NOMO-1 treated with DMSO at 0.1 percent for 48 hours (cell line): ENCODE measurements around the gene IFI44.

Source experiments
- DNase-seq: peaks from one replicate; lab custom pipeline; 2025; ENCODE audit not compliant: unreplicated experiment; lab: John Stamatoyannopoulos, UW

Gene IFI44

DNA sequence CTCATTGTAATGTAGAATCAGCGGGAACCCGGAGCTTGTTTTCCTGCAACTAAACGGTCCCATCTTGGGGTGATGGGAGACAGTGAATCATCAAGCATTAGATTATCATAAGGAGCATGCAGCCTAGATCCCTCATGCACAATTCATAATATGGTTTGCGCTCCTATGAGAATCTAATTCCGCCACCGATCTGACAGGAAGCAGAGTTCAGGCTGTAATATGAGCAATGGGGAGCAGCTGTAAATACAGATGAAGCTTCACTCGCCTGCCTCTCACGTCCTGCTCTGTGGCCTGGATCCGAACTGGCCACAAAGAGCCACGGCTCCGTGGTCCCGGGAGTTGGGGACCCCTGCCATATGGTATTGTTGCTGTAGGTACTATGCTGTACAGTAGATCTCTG lies 1.6 kb downstream of the IFI44 start:
- DNase-seq: no peak

DNA sequence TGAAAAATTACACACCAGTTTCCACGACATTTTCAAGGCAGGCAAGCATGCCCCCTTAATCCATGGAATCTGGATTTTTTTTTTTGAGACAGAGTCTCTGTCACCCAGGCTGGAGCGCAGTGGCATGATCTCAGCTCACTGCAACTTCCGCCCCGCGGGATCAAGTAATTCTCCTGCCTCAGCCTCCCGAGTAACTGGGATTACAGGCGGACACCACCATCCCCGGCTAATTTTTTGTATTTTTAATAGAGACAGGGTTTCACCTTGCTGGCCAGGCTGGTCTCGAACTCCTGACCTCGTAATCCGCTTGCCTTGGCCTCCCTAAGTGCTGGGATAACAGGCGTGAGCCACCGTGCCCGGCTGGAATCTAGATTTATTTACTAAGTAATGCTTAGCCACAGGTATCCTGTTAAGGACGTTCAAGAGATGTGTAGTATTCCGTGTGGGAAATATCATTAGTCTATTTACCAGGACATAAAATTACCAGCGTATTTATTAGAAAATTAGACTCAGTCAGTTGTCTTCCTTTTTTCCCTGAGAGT lies 2.5 kb downstream of the IFI44 start:
- DNase-seq: no peak

DNA sequence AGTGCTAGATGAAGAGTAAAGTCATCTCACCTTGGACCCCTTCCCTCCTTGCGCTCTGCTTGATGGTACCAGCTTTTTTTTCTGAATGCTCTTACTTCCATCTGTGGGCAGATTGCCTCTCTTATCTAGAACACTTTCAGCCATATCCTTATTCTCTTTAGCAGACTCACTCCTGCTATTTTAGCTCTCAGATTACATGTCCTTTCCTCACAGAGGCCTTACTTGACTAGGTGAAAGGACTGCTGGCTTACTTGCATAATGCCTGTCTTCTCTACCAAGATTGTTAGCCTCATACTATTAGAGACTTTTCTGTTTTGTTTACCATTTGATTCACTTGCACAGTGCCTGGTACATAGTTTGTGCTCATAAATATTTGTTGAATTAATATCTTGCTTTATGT lies 9.3 kb downstream of the IFI44 start:
- no peak for DNase-seq

DNA sequence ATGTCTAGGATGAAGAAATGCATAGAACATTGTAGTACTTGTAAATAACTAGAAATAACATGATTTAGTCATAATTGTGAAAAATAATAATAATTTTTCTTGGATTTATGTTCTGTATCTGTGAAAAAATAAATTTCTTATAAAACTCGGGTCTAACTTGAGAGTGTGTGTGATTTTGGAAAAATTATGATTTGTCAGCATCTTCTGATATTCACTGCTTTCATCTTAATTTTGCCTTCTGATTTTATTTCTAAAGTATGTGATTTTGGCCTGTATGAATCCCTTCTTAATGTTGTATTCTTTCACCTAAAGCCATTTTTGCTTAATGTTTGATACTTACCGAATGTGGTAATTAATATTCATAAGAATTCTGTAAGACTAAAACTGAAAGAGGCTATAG lies 14.3 kb downstream of the IFI44 start:
- no peak for DNase-seq

DNA sequence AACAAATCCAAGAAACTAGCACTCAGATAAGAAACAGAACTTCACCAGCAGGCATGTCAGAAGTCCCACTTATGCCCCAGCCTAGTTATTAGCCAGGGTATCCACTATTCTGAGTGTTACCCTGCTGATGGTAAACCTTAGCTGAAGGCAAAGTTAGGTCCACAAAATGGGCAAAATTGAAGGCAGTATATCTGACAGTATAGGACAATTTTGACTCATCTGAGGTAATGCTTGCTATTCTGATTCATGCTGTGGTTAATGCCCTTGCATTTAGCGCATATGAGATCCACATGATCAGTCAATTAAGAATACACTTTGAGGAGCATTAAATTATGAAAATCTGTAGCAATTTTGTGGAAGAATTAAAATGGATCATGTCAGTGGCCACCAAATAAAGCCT lies 15.1 kb downstream of the IFI44 start:
- no peak for DNase-seq

DNA sequence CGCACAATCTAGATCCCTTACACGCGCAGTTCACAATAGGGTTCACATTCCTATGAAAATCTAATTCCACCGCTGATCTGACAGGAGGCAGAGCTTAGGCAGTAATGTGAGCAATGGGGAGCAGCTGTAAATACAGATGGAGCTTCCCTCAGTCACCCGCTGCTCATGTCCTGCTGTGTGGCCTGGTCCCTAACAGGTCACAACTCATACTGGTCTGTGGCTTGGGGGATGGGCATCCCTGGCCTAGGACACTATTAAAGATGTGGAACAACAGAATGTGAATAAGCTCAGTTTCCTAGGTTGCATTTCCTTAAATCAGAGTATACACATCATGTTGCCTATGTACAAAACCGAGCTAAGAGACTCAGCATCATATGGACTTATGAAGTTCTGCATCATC lies 16.2 kb downstream of the IFI44 start:
- DNase-seq: no peak

DNA sequence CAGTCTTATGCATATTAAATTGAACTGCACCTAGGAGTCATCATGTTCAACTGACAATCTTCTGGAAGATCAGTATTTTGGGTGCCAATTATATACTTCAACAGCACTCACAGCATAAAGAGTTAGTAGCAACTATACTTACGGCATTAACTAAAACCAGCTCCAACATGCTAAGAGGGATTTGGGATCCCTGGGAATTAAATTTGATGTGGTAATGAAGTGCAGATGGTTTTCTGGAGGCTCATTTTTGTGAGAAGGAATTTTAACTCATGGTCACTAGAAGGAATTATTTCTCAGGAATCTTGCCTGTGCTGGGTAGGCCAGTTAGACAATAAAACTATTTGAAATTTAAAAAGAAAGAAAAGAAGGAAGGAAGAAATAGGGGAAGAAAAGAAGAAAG lies 18.3 kb downstream of the IFI44 start:
- no peak for DNase-seq

DNA sequence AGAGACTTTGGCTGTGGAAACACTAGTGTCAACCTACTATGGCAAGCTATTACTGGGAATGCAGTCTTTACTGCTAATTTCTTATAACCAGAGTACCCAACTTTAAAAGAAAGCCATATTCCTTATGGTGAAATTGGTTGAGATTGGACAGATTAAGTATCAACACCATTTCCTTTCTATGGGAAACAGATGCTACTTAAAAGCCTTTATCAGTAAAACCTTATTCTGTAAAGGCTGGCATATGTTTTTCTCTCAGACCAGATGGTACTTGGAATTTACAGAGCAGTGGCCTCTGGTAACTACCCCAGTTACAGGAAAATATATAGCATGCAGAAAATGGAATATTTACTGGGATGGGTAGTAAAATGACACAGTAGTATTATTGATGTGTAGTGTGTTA lies 18.8 kb downstream of the IFI44 start:
- no peak for DNase-seq

DNA sequence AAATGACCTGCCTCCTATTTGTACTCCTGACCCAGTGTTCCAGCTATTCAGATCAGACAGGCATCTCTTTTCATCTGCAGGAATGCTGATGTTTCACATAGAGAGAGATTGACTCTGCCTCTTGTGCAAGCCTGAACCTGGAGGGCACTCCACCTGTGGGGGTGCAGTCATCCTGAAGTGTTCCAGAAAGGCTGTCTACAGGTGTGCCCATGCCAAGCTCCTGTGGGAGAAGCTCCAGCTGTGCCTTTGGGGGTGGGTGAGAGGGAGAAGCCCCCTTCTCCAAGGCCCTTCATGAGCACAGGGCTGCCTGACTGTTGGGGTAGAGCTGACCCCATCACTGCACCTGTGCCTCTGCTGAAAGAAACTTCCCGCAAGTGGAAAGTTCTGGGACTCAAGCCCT lies 22.8 kb downstream of the IFI44 start:
- no peak for DNase-seq

DNA sequence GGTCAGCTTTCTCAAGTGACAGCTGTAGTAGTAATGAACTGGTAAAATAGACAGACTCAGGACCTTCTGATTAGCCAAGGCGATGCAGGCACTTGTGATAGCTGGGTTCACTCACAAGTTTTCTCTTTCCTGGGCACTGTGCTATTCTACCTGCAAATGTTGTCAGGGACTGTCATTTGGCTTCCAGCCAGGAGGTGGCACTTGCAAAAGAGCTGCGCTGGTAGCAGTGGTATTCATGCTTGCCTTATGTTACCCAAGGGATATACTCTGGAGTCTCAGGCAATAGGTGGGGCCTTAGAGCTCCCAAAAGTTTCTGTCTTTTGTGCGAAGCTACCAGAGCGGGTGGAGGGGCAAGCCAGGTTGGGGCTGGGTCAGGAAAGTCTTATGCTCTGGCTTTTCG lies 23.5 kb downstream of the IFI44 start:
- no peak for DNase-seq

DNA sequence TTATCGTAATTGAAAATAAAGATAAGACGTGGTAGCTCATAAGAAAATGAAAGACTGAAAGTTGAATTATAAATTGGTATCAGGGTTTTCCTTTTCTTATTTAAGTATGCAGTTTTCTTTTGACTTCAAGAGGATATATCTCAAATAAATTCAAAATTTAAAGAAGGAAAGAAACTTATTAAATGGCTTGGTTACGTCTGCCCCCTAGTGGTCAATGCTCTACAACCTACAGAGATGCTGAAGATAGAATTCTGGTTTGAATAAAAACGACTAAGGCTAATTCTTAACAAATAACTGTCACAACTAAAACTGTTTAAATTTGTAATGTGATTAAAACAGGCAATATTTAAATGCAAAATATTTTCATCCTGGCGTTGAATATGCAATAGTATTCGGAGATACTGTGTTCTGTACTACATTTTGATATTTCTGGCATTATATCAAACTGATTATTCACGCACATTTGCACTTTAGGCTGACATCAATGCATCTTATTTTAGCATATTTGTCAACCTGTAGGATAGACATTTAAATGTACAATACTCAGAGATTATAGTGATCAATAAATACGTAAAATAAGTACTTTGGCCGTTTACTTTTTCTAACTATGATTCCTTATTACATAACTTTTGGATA lies 26.8 kb downstream of the IFI44 start:
- peak; percentile 39 for DNase-seq

DNA sequence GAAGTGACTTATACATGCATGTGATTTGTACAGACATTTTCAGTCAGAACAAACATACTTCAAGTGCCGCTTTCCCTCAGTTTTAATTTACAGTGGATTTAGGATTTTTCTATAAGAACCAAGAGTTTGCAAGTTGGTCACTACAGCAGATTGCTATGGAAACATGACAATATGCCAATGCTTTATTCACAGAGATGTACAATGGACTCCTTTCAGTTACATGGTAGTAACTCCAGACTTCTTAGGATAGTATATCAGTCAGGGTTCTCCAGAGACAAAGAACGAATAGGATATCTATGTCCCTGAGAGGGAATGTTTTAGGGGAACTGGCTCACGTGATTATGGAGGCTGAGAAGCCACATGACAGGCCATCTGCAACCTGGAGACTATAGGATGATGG lies 27.4 kb downstream of the IFI44 start:
- DNase-seq: no peak

DNA sequence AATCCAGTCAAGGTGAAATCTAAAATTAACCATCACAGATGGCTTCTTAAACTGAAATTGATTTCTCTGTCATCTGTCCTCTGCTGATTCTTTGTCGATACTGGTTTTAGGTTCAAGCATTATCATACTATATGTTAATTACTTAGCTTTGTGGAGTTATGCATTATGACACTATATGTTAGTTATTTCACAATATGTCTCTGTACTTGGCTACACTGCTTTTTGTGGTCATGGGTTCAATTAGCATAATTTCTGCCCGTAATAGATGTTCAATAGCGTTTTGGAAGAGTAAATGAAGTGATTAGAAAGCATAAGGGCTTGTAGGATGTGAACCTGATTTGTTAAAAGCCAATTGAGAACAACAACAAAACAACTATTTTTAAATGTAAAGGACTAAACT lies 28.2 kb downstream of the IFI44 start:
- DNase-seq: no peak

DNA sequence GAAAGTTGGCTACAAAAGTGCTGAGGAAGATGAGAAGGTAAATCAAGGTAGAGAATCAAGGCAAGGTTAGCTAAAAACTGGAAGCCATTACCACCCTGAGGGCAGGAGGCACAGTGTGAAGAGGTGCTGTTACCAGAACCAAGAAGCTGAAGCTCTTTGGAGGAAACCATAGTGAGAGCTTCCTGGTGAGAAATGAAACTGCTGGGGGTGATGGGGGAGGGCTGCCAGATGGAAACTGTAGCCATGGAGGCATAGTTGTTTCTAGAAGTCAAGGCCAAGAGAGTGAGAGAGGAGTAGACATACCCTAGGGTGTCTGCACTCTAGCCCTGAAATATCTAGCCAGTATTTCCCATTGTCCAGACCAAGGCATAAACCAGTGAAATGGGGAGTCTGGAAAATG lies 28.7 kb downstream of the IFI44 start:
- DNase-seq: no peak

DNA sequence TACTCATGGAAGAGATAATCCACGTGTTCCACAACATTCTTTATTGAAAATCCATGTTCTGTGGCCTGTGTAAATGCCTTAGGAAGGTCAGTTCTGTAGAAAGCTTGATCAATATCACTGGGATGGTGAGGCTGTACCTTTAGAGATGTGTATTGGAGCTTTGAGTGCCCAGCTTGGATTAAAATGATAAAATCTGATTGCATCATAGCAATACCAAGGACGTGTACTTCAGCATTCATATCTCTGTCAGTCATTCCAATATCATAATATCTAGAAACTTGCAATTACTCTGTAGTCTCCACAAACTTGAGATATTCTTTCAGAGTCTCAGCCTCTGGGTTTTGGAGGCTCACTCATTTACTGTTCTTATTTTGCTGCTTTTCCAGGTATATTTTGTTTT lies 31.6 kb downstream of the IFI44 start:
- no peak for DNase-seq

DNA sequence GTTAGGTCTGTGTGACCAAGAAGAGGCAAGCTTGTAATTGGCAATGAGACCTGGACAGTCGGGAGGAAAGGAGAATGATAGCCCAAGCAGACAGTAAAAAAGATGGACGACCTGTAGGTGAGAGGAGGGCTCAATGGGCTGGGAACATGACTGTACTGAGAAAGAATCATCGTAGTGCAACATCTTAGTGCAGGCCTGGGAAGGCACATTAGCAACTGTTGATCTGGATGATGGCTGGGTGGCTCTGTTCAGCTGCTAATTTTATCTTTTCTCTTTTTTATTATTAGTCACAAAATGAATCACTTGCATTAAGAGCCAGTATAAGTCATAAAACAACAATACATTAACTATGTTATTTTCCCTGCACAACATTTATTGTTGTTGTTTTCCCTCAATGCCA lies 32.9 kb downstream of the IFI44 start:
- no peak for DNase-seq

DNA sequence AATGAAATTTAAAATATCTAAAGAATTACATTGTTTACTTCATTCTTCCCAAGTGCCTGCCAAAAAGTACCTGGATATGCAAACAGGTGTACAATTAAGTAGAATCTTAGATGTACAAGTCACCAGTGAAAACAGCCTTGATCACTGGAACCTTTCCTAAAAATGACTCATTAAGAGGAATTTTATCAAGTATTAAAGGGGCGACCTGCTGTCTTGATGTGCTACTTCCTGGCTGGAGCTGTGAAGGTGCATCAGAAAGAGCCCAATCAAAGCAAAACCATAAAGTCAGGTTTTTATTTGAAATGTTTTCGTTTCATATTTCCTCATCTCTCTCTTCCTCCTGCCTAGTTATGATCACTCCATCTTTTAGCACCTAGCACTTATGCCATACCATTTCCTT lies 33.4 kb downstream of the IFI44 start:
- DNase-seq: no peak

DNA sequence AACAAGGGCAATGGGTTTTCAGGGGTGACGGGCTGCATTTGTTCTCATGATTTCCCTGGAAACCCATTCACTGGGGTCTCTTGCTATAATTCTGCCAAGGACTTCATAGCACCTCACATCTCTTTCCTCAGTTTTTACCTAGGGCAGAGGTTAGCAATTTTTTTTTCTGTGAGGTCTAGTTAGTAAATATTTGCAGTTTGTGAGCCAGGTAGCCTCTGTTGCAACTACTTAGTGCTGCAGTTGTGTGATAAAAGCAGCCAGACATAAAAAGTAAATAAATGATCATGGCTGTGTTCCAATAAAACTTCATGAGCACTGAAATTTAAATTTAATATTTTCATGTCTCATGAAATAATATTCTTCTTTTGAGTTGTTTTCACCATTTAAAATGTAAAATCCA lies 37.7 kb downstream of the IFI44 start:
- DNase-seq: no peak

DNA sequence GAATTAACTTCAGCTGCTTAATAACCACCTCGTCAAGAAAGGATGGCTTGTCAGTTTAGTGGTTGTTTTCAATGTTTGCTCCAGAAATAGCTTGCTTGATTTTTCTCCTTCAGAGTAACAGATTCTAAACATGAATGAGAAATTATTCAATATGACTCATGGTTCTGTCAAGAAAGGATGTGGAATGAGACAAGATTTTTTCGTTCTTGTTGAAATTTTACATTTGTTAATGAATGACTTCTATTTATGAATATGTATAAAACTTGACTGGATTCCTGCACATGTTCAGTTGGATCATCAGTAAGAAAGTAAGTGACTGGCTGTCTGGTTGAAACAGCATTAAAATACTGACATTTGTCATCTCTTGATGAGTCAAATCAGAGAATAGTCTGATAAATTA lies 38.3 kb downstream of the IFI44 start:
- no peak for DNase-seq

DNA sequence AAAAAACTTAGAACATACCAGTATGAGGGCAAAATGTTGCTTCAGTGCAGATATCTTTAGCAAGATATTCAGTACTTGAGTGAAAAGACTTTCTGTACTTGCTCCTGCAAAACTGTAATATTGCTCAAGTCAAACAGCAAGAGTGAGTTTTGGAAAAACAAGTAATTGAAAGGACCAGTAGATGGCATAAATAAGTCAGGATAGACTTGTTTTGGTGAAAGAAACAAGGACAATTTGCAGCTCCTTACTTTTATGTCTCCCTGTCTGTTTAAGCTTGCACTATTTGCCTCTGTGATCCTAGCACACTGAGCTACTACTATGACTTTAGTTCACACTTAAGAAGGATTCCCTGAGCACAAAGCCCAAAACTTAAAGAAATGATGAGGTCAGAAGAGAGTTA lies 39.1 kb downstream of the IFI44 start:
- DNase-seq: no peak

DNA sequence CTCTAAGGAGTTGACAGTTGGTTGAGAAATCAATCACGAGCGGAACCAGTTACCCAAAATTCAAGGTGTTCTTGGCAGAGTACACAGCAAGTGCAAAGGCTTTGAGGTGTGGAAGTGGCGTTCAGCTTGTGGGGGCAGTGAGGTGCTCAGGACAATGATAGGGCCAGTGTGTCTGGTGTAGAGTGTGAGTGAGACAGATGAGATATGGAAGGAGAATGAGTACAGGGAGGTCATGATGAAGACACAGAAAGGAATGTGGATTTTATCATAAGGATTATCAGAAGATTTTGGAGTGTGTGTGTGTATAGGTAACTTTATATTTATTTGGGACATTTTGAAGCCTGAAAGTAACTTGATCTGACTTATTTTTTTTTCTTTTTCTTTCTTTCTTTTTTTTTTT lies 40.9 kb downstream of the IFI44 start:
- DNase-seq: no peak

DNA sequence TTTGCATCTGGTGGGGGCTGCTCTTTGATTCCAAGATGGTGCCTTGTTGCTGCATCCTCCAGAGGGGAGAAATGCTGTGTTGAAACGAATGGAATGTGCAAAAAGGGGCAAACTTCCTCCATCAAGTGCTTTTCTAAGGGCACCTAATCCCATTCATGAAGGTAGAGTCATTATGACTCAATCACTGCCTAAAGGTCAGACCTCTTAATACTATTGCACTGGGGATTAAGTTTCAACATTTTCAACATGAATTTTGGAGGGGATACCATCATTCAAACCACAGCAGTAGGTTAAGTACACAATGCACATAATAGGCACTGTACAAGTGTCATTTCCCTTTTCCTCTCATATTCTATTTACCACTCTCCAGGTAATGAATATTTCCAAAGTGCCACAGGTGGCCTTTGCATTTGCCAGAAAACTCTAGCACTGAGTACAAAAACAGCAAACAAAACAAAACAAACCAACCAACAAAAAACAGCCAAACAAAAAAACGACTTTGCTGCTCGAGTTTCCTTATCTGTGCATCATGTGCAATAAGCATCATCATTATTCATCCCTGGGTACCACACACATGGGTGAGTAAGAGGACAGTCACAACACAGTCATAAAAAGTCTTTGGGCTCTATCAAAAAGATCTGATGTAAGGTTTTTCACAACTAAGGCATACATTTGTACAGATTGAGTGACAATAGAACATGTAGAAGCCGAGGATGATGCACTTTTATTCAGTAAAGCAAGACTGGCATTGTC lies 42.5 kb downstream of the IFI44 start:
- no peak for DNase-seq

DNA sequence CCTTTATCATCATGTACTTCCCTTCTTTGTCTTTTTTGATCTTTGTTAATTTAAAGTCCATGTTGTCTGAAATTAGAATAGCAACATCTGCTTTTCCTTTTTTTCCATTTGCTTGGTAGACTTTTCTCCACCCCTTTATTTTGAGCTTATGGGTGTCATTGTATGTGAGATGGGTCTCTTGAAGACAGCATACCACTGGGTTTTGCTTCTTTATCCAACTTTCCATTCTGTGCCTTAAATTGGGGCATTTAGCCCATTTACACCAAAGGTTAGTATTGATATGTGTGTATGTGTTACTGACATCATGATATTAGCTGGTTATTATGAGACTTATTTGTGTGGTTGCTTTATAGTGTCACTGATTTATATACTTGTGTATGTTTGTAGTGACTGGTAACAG lies 50.2 kb downstream of the IFI44 start:
- DNase-seq: no peak
